Esophagus squamous epithelium (tissue), 4 donors: Measurements from ENCODE around the gene RMDN2.
"Not testable (repeated sequence)": the region's sequence is repeated elsewhere in the genome, so short reads cannot be mapped to it uniquely, and the experiment has no call there.

Experiments used
- POLR2A ChIP-seq, 4 donors: fragments of 450-650 bp; IDR thresholded peaks; one replicate each; pipeline ENCODE4 v1.6.1; 2017; ENCODE audit warnings: antibody characterized with exemption in 4 of 4, mild to moderate bottlenecking in 4 of 4, moderate library complexity in 3 of 4
- TF ChIP-seq, protein P1 (sequence below), 6 experiments: fragments of 450-650 bp in 4 of 6; fragments of 200-600 bp in 2 of 6; sonication (generic) in 2 of 6; IDR thresholded peaks; one replicate each; pipeline ENCODE4 v1.5.1; 2016 to 2019; ENCODE audit warnings: antibody characterized with exemption in 6 of 6, mild to moderate bottlenecking in 4 of 6, moderate library complexity in 4 of 6

DNA sequence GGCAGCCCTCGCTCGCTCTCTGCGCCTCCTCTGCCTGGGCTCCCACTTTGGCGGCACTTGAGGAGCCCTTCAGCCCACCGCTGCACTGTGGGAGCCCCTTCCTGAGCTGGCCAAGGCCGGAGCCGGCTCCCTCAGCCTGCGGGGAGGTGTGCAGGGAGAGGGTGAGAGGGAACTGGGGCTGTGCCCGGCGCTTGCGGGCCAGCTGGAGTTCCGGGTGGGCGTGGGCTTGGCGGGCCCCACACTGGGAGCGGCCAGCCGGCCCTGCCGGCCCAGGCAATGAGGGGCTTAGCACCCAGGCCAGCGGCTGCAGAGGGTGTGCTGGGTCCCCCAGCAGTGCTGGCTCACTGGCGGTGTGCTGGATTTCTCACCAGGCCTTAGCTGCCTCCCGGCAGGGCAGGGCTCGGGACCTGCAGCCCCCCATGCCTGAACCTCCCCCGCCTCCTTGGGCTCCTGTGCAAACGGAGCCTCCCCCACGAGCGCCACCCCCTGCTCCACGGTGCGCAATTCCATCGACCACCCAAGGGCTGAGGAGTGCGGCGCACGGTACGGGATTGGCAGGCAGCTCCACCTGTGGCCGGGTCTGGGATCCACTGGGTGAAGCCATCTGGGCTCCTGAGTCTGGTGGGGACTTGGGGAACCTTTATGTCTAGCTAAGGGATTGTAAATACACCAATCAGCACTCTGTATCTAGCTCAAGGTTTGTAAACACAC, 95.4 kb downstream of the RMDN2 start:
- TF ChIP-seq, protein P1, sequence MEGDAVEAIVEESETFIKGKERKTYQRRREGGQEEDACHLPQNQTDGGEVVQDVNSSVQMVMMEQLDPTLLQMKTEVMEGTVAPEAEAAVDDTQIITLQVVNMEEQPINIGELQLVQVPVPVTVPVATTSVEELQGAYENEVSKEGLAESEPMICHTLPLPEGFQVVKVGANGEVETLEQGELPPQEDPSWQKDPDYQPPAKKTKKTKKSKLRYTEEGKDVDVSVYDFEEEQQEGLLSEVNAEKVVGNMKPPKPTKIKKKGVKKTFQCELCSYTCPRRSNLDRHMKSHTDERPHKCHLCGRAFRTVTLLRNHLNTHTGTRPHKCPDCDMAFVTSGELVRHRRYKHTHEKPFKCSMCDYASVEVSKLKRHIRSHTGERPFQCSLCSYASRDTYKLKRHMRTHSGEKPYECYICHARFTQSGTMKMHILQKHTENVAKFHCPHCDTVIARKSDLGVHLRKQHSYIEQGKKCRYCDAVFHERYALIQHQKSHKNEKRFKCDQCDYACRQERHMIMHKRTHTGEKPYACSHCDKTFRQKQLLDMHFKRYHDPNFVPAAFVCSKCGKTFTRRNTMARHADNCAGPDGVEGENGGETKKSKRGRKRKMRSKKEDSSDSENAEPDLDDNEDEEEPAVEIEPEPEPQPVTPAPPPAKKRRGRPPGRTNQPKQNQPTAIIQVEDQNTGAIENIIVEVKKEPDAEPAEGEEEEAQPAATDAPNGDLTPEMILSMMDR (IDR thresholded peaks at IDR 0.05), result not testable (repeated sequence)
- TF ChIP-seq POLR2A (IDR thresholded peaks at IDR 0.05), result not testable (repeated sequence)
